HL-60 (cell line): ENCODE data around the gene PGC.

Experiments used
- GABPA ChIP-seq: IDR thresholded peaks from 2 replicates; pipeline ENCODE4 v1.6.1; 2012; ENCODE audit warnings: low read depth
- POLR2AphosphoS5 ChIP-seq: IDR thresholded peaks from 2 replicates; pipeline ENCODE4 v1.6.1; 2012; ENCODE audit warnings: low read depth
- SPI1 ChIP-seq: IDR thresholded peaks from 2 replicates; pipeline ENCODE4 v1.6.1; 2012; ENCODE audit warnings: low read depth, mild to moderate bottlenecking, borderline replicate concordance
- TF ChIP-seq, protein P1 (sequence below): IDR thresholded peaks from 2 replicates; pipeline ENCODE4 v1.6.1; 2012; ENCODE audit warnings: low read depth; ENCODE audit not compliant: insufficient replicate concordance
- TF ChIP-seq, protein P2 (sequence below): IDR thresholded peaks from one replicate; pipeline ENCODE4 v1.5.1; 2011; ENCODE audit warnings: low read length, control low read depth, inconsistent platforms; ENCODE audit not compliant: insufficient read depth

- TF ChIP-seq, protein P1, sequence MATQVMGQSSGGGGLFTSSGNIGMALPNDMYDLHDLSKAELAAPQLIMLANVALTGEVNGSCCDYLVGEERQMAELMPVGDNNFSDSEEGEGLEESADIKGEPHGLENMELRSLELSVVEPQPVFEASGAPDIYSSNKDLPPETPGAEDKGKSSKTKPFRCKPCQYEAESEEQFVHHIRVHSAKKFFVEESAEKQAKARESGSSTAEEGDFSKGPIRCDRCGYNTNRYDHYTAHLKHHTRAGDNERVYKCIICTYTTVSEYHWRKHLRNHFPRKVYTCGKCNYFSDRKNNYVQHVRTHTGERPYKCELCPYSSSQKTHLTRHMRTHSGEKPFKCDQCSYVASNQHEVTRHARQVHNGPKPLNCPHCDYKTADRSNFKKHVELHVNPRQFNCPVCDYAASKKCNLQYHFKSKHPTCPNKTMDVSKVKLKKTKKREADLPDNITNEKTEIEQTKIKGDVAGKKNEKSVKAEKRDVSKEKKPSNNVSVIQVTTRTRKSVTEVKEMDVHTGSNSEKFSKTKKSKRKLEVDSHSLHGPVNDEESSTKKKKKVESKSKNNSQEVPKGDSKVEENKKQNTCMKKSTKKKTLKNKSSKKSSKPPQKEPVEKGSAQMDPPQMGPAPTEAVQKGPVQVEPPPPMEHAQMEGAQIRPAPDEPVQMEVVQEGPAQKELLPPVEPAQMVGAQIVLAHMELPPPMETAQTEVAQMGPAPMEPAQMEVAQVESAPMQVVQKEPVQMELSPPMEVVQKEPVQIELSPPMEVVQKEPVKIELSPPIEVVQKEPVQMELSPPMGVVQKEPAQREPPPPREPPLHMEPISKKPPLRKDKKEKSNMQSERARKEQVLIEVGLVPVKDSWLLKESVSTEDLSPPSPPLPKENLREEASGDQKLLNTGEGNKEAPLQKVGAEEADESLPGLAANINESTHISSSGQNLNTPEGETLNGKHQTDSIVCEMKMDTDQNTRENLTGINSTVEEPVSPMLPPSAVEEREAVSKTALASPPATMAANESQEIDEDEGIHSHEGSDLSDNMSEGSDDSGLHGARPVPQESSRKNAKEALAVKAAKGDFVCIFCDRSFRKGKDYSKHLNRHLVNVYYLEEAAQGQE, result no peak
- TF ChIP-seq, protein P2, sequence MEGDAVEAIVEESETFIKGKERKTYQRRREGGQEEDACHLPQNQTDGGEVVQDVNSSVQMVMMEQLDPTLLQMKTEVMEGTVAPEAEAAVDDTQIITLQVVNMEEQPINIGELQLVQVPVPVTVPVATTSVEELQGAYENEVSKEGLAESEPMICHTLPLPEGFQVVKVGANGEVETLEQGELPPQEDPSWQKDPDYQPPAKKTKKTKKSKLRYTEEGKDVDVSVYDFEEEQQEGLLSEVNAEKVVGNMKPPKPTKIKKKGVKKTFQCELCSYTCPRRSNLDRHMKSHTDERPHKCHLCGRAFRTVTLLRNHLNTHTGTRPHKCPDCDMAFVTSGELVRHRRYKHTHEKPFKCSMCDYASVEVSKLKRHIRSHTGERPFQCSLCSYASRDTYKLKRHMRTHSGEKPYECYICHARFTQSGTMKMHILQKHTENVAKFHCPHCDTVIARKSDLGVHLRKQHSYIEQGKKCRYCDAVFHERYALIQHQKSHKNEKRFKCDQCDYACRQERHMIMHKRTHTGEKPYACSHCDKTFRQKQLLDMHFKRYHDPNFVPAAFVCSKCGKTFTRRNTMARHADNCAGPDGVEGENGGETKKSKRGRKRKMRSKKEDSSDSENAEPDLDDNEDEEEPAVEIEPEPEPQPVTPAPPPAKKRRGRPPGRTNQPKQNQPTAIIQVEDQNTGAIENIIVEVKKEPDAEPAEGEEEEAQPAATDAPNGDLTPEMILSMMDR, result no peak
- TF ChIP-seq POLR2AphosphoS5 (no peak), SPI1 (no peak), GABPA (no peak)
These were observed 38.7 kb upstream of the PGC start for GRCh38 chr6:41785689-41786450.
